Sigmoid colon (tissue), 3 donors: Measurements from ENCODE around the gene NRG3.
"Not testable (repeated sequence)": the region's sequence is repeated elsewhere in the genome, so short reads cannot be mapped to it uniquely, and the experiment has no call there.

Experiments
- POLR2A ChIP-seq, 2 donors: fragments of 450-650 bp; IDR thresholded peaks; one replicate each; pipeline ENCODE4 v1.6.1; 2016; ENCODE audit warnings: antibody characterized with exemption in 2 of 2, mild to moderate bottlenecking in 2 of 2, moderate library complexity in 2 of 2
- TF ChIP-seq, protein P1 (sequence below), 4 experiments: fragments of 450-650 bp in 3 of 4; fragments of 200-600 bp in 1 of 4; IDR thresholded peaks; one replicate each; pipeline ENCODE4 v1.5.1; 2016 to 2019; ENCODE audit warnings: antibody characterized with exemption in 4 of 4, mild to moderate bottlenecking in 3 of 4, moderate library complexity in 2 of 4

- TF ChIP-seq, protein P1, sequence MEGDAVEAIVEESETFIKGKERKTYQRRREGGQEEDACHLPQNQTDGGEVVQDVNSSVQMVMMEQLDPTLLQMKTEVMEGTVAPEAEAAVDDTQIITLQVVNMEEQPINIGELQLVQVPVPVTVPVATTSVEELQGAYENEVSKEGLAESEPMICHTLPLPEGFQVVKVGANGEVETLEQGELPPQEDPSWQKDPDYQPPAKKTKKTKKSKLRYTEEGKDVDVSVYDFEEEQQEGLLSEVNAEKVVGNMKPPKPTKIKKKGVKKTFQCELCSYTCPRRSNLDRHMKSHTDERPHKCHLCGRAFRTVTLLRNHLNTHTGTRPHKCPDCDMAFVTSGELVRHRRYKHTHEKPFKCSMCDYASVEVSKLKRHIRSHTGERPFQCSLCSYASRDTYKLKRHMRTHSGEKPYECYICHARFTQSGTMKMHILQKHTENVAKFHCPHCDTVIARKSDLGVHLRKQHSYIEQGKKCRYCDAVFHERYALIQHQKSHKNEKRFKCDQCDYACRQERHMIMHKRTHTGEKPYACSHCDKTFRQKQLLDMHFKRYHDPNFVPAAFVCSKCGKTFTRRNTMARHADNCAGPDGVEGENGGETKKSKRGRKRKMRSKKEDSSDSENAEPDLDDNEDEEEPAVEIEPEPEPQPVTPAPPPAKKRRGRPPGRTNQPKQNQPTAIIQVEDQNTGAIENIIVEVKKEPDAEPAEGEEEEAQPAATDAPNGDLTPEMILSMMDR (IDR thresholded peaks at IDR 0.05), result not testable (repeated sequence)
- TF ChIP-seq POLR2A (IDR thresholded peaks at IDR 0.05), result not testable (repeated sequence)
Observed at GRCh38 chr10:82677932-82678331, 802.9 kb downstream of the NRG3 start.
